Right lobe of liver (tissue), 6 donors: ENCODE measurements around the gene ROMO1. TPM values are rescaled to one million over a fixed set of nuclear protein-coding genes. Genes with fewer than 3 reads are reported as not detected.

Experiments used
- ATAC-seq, 4 donors: fragments of 200-7000 bp; cut with Tn5 transposase; one replicate each; pipeline ENCODE4 v1.9.1; 2020; ENCODE audit warnings: mild to moderate bottlenecking in 4 of 4, moderate library complexity in 4 of 4
- DNase-seq, 3 donors: peaks; one replicate each; pipeline ENCODE4 v3.0.0-alpha.2; 2020
- H3K27ac ChIP-seq, 3 donors: fragments of 200-600 bp; one replicate each; pipeline ENCODE4 v1.8.0; 2022
- H3K27me3 ChIP-seq, 2 donors: fragments of 200-600 bp; one replicate each; pipeline ENCODE4 v1.8.0; 2022
- H3K36me3 ChIP-seq, 4 donors: fragments of 200-600 bp; sonication (generic) in 1 of 4; one replicate each; pipeline versions ENCODE4 v1.5.1 to v1.8.0; 2017 to 2022; ENCODE audit warnings: control low read depth in 1 of 4
- H3K4me1 ChIP-seq, 4 donors: fragments of 200-600 bp; sonication (generic) in 1 of 4; one replicate each; pipeline versions ENCODE4 v1.5.1 to v1.8.0; 2017 to 2022; ENCODE audit warnings: control low read depth in 1 of 4
- H3K4me3 ChIP-seq, 3 donors: fragments of 200-600 bp; one replicate each; pipeline ENCODE4 v1.8.0; 2022
- H3K9me3 ChIP-seq, 4 donors: fragments of 200-600 bp; sonication (generic) in 1 of 4; one replicate each; pipeline versions ENCODE4 v1.5.1 to v1.8.0; 2017 to 2022; ENCODE audit warnings: control low read depth in 1 of 4
- CTCF ChIP-seq, 4 donors: fragments of 200-600 bp in 3 of 4; fragments of 450-650 bp in 1 of 4; IDR thresholded peaks; one replicate each; pipeline versions ENCODE4 v1.5.1 to v1.8.0; 2016 to 2022; ENCODE audit warnings: antibody characterized with exemption in 4 of 4, mild to moderate bottlenecking in 2 of 4
- POLR2A ChIP-seq: fragments of 450-650 bp; IDR thresholded peaks from one replicate; pipeline ENCODE4 v1.6.1; 2017; ENCODE audit warnings: antibody characterized with exemption, mild to moderate bottlenecking
- WGBS: methylation state at CpG from one replicate; pipeline ENCODE4 v1.1.6; 2018; ENCODE audit warnings: low coverage, low lambda C conversion rate; ENCODE audit not compliant: insufficient coverage; ENCODE audit errors: missing lambda C conversion rate; 5-methylcytosine and 5-hydroxymethylcytosine counted together
- intact Hi-C, 2 donors: fragments of 100-400 bp; cut with DNase I; formaldehyde crosslinking; loops; one replicate each; pipeline versions ENCODE4 v1.11.2 to v1.14.1; 2022
- total RNA-seq, 6 experiments: library from RNA; depleted of rRNA in 2 of 6; stranded (reverse); fragments of >200 nt in 2 of 6; fragmentation: NEBNext Ultra II Directional in 3 of 6; extraction: Animal tissue kit (Norgen Biotek cat#: 25700) in 3 of 6; gene quantifications; one replicate each; pipeline versions ENCODE4 v1.1.0 to v1.2.4, GENCODE V29; 2016 to 2023
- donor health status: DM: no; HTN: yes; CAD: no.
- donor health status: DM: no; HTN: no; CAD: no.
- donor health status: DM: no; HTN: no; CAD: no.
- donor health status: DM: no; HTN: yes; CAD: no.
- donor health status: DM: no; HTN: yes; CAD: no.

The ROMO1 gene
- total RNA-seq, 6 experiments from 2014 or later, result 70.4 to 209 (median 84.8) TPM

- intact Hi-C loops, result no loop called here
- ATAC-seq (no peak), DNase-seq (no peak)
- H3K4me1 ChIP-seq, result peaks cover 0 to 27% (median 9%) of the 10 kb centered on the region in 4 donors
- peaks cover 5 to 100% (median 87%) of the 10 kb centered on the region in 4 donors for H3K36me3 ChIP-seq
- TF ChIP-seq POLR2A, result no peak
- no peak for TF ChIP-seq CTCF (IDR thresholded peaks at IDR 0.05)
- no peak overlapping the region for H3K27ac ChIP-seq
- no peak overlapping the region for H3K4me3 ChIP-seq
- H3K9me3 ChIP-seq, result no peaks in the 10 kb centered on the region
- 38% methylated on average over 4 of the region's 4 CpGs for WGBS
- no peaks in the 10 kb centered on the region for H3K27me3 ChIP-seq
Observed at GRCh38 chr20:35730583-35731468, 31.6 kb downstream of the ROMO1 start.

DNA sequence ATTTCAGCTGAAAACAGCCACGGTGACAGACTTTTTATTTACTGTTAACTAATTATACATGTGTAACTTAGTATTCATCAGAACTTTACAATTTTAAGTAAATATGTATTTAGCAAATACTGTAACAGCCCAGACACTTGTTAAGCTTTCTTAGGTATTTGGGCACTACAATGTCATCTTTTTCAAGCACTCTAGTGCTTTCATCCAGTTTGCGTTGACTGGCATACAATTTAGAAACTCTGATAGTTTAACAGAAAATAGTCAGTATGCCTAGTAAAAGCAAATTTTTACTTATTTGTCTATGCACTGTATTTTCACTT is 32.2 kb downstream of the ROMO1 start:
- DNase-seq (no peak), ATAC-seq (no peak)
- H3K4me3 ChIP-seq, result no peak overlapping the region
- WGBS, result 58% methylated on average over 2 of the region's 2 CpGs
- peaks cover 0 to 31% (median 10%) of the 10 kb centered on the region in 4 donors for H3K4me1 ChIP-seq
- H3K9me3 ChIP-seq, result no peaks in the 10 kb centered on the region
- H3K36me3 ChIP-seq, result peaks cover 10 to 100% (median 84%) of the 10 kb centered on the region in 4 donors
- H3K27ac ChIP-seq, result no peak overlapping the region
- H3K27me3 ChIP-seq, result no peaks in the 10 kb centered on the region
- intact Hi-C loops, result no loop called here
- no peak for TF ChIP-seq CTCF (IDR thresholded peaks at IDR 0.05)
- no peak for TF ChIP-seq POLR2A

DNA sequence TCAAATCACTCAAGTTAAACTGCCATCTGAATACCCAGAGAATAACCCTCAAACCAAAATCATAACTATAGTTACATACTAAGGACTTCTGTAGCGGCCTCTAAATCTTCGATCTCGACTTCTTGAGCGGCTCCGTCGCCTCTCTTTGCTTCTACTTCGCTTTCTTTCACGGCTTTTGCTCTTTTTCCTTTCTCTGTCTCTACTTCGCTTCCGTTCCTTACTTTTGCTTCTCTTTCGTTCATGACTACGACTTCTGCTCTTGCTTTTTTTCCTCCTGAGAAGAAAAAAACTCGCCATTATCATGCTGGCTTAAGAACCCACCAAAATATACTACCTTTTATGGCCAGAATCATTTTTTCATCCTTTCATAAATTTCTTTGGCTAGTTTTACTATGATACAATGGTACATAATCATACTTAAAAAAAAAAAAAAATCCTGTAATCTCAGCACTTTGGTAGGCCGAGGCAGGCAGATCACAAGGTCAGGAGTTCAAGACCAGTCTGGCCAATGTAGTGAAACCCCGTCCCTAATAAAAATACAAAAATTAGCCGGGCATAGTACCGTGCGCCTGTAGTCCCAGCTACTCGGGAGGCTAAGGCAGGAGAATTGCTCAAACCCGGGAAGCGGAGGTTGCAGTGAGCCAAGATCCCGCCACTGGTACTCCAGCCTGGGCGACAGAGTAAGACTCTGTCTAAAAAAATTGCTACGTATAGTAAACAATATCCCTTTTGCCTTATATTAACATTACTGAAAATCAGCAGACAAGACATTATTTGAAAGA is 32.8 kb downstream of the ROMO1 start:
- Histone ChIP-seq H3K4me3 (no peak overlapping the region), H3K36me3 (peaks cover 10 to 98% (median 83%) of the 10 kb centered on the region in 4 donors), H3K27me3 (no peaks in the 10 kb centered on the region), H3K27ac (no peak overlapping the region), H3K9me3 (no peaks in the 10 kb centered on the region), H3K4me1 (peaks cover 0 to 31% (median 10%) of the 10 kb centered on the region in 4 donors)
- 80% methylated on average over 21 of the region's 24 CpGs for WGBS
- DNase-seq, result no peak
- intact Hi-C loops, result no loop called here
- no peak for ATAC-seq
- TF ChIP-seq CTCF (IDR thresholded peaks at IDR 0.05), result no peak
- no peak for TF ChIP-seq POLR2A

DNA sequence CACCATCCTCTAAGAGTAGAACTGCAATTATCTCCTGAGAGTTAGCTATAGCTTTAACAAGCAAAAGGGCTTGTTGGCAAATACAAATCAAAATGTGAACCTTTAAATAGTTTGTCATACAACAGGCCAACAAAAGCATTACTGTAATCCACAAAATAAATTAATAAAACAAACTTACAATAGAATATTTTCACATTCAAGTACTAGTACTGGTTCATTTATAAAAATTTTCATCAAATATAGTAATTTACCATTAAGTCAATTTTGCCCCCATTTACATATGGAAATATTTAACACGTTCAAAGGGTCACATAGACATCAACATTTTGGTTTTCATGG is 33.4 kb downstream of the ROMO1 start:
- intact Hi-C loops, result no loop called here
- WGBS, result 56% methylated on average over 1 of the region's 1 CpG
- H3K4me3 ChIP-seq, result no peak overlapping the region
- no peak for ATAC-seq
- no peak for DNase-seq
- TF ChIP-seq CTCF (IDR thresholded peaks at IDR 0.05), result no peak
- TF ChIP-seq POLR2A, result no peak
- no peaks in the 10 kb centered on the region for H3K9me3 ChIP-seq
- H3K27ac ChIP-seq, result no peak overlapping the region
- H3K36me3 ChIP-seq, result peaks cover 10 to 98% (median 81%) of the 10 kb centered on the region in 4 donors
- no peaks in the 10 kb centered on the region for H3K27me3 ChIP-seq
- peaks cover 0 to 31% (median 10%) of the 10 kb centered on the region in 4 donors for H3K4me1 ChIP-seq
